Activated T-cell treated with anti-CD3 and anti-CD28 coated beads, Interleukin-2, amount 50 U/mL, for 72 hours (primary cell): ENCODE measurements around the gene SEC14L6. TPM values are rescaled to one million over a fixed set of nuclear protein-coding genes. Genes with fewer than 3 reads are reported as not detected.
"Not testable (repeated sequence)": the region's sequence is repeated elsewhere in the genome, so short reads cannot be mapped to it uniquely, and the experiment has no call there.

Experiments
- ATAC-seq, 2 donors: fragments of 150-1000 bp; cut with Tn5 transposase; replicated peaks in 1 of 2; 2 replicates each; pipeline ENCODE4 v1.10.0; 2021; ENCODE audit warnings: moderate library complexity in 2 of 2, mild to moderate bottlenecking in 1 of 2
- DNase-seq, 2 donors: peaks; one replicate each; pipeline ENCODE4 v3.0.0; 2021 to 2022; ENCODE audit warnings: mixed read lengths in 1 of 2
- H3K27ac Mint-ChIP-seq: one replicate; pipeline ENCODE4 v1.8.0; 2022; ENCODE audit warnings: mild to moderate bottlenecking, moderate library complexity, mixed read lengths
- H3K27me3 Mint-ChIP-seq: one replicate; pipeline ENCODE4 v1.8.0; 2022; ENCODE audit warnings: low read depth, mixed read lengths
- H3K36me3 Mint-ChIP-seq, 2 donors: one replicate each; pipeline ENCODE4 v1.8.0; 2022; ENCODE audit warnings: mixed read lengths in 2 of 2, mild to moderate bottlenecking in 1 of 2; ENCODE audit not compliant: insufficient read depth in 2 of 2
- H3K4me1 Mint-ChIP-seq: one replicate; pipeline ENCODE4 v1.8.0; 2022; ENCODE audit warnings: low read depth, mixed read lengths
- H3K4me3 Mint-ChIP-seq, 2 donors: one replicate each; pipeline ENCODE4 v1.8.0; 2022; ENCODE audit warnings: mild to moderate bottlenecking in 2 of 2, mixed read lengths in 2 of 2, moderate library complexity in 2 of 2
- H3K9me3 Mint-ChIP-seq, 2 donors: one replicate each; pipeline ENCODE4 v1.8.0; 2022; ENCODE audit warnings: mixed read lengths in 2 of 2
- total RNA-seq, 2 donors: library from RNA; stranded (reverse); gene quantifications; one replicate each; pipeline ENCODE4 v1.2.3, GENCODE V29; 2022

SEC14L6 gene
- total RNA-seq, 2 donors from 2014 or later, result not detected

- Mint-ChIP-seq H3K9me3 (no peaks in the 10 kb centered on the region), H3K36me3 (peaks cover 2 to 4% of the 10 kb centered on the region in 2 donors), H3K27ac (no peak within 1 kb of the TSS), H3K27me3 (no peaks in the 10 kb centered on the region), H3K4me3 (no peak within 1 kb of the TSS), H3K4me1 (no peaks in the 10 kb centered on the region)
- DNase-seq, result no peak
- no peak for ATAC-seq
These were observed 27.8 kb upstream of the SEC14L6 start, which contains the start of gene GAL3ST1 for GRCh38 chr22:30574095-30574981. Gene GAL3ST1, minus strand, starts transcription at chr22:30574665. Its CDS starts 17,273 bp downstream, at chr22:30557392.

DNA sequence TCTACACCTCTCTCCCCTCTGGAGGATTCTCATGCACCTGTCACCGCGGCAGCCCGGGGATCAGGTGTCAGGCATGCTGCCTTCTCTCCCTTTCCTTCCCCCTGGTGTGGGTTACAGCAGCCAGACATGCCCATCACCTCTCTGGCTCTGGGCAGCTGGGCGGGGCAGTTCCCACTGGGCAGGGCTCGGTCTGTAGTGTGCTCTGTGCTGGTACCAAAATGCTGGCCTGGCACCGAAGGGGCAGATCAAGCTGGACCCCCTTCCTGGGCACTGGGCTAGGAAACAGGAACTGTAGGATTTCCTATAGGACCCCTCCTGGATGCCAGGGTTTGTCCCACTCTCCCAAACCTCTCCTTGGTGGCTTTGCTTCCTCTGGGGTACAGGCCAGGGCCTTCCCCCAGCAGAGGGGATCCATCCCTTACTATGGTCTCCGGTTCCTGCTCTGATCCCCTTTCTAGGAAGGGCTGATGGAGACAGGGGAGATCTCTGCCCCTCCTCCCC is 27.1 kb upstream of the SEC14L6 start:
- H3K9me3 Mint-ChIP-seq, result no peaks in the 10 kb centered on the region
- H3K4me1 Mint-ChIP-seq, result no peaks in the 10 kb centered on the region
- no peak overlapping the region for H3K4me3 Mint-ChIP-seq
- ATAC-seq (no peak), DNase-seq (no peak)
- peaks cover 0 to 2% of the 10 kb centered on the region in 2 donors for H3K36me3 Mint-ChIP-seq
- H3K27ac Mint-ChIP-seq, result no peak overlapping the region
- no peaks in the 10 kb centered on the region for H3K27me3 Mint-ChIP-seq

GRCh38 chr22:30572840-30573593 is 26.5 kb upstream of the SEC14L6 start:
- no peaks in the 10 kb centered on the region for H3K27me3 Mint-ChIP-seq
- no peak overlapping the region for H3K27ac Mint-ChIP-seq
- no peaks in the 10 kb centered on the region for H3K9me3 Mint-ChIP-seq
- DNase-seq (no peak), ATAC-seq (no peak)
- H3K4me3 Mint-ChIP-seq, result no peak overlapping the region
- peaks cover 0 to 2% of the 10 kb centered on the region in 2 donors for H3K36me3 Mint-ChIP-seq
- no peaks in the 10 kb centered on the region for H3K4me1 Mint-ChIP-seq

GRCh38 chr22:30572210-30572609 is 25.7 kb upstream of the SEC14L6 start:
- H3K27me3 Mint-ChIP-seq, result no peaks in the 10 kb centered on the region
- H3K4me3 Mint-ChIP-seq, result no peak overlapping the region
- H3K27ac Mint-ChIP-seq, result no peak overlapping the region
- no peaks in the 10 kb centered on the region for H3K9me3 Mint-ChIP-seq
- H3K36me3 Mint-ChIP-seq, result peaks cover 0 to 2% of the 10 kb centered on the region in 2 donors
- no peak for ATAC-seq
- no peaks in the 10 kb centered on the region for H3K4me1 Mint-ChIP-seq
- DNase-seq, result no peak

- no peak overlapping the region for H3K27ac Mint-ChIP-seq
- H3K4me3 Mint-ChIP-seq, result no peak overlapping the region
- DNase-seq, result no peak
- H3K36me3 Mint-ChIP-seq, result no peaks in the 10 kb centered on the region
- no peaks in the 10 kb centered on the region for H3K9me3 Mint-ChIP-seq
- H3K27me3 Mint-ChIP-seq, result no peaks in the 10 kb centered on the region
- ATAC-seq, result no peak
- H3K4me1 Mint-ChIP-seq, result no peaks in the 10 kb centered on the region
These were observed 23.2 kb upstream of the SEC14L6 start for GRCh38 chr22:30569674-30570202.

GRCh38 chr22:30568137-30568805 is 21.7 kb upstream of the SEC14L6 start:
- H3K27me3 Mint-ChIP-seq, result no peaks in the 10 kb centered on the region
- no peaks in the 10 kb centered on the region for H3K4me1 Mint-ChIP-seq
- H3K4me3 Mint-ChIP-seq, result no peak overlapping the region
- H3K27ac Mint-ChIP-seq, result no peak overlapping the region
- no peak for DNase-seq
- no peak for ATAC-seq
- H3K36me3 Mint-ChIP-seq, result no peaks in the 10 kb centered on the region
- H3K9me3 Mint-ChIP-seq, result no peaks in the 10 kb centered on the region

- not testable (repeated sequence) for DNase-seq, H3K27me3 Mint-ChIP-seq, H3K4me1 Mint-ChIP-seq, H3K36me3 Mint-ChIP-seq, H3K9me3 Mint-ChIP-seq, ATAC-seq, H3K27ac Mint-ChIP-seq, H3K4me3 Mint-ChIP-seq
These were observed 20.7 kb upstream of the SEC14L6 start for GRCh38 chr22:30567277-30567676.

DNA sequence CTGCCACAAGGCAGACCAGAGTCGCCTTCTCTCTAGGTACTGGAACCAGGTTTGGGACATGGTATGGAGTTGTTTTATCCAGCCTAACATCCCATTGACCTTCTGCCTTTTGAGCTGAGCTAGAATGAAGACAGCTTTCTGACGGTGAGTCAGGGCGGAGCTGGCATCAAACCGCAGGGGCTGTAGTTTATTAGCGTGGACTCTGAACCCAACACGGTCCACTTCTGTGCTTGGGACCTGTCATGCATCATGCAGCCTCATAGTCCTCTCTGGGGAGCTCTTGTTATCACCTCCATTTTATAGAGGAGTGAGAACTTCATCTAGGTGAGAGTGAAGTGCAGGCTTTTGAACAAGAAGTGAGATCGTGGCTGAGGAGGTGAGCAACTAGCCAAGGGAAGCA is 19.6 kb upstream of the SEC14L6 start:
- no peaks in the 10 kb centered on the region for H3K27me3 Mint-ChIP-seq
- H3K9me3 Mint-ChIP-seq, result no peaks in the 10 kb centered on the region
- H3K36me3 Mint-ChIP-seq, result no peaks in the 10 kb centered on the region
- H3K4me1 Mint-ChIP-seq, result no peaks in the 10 kb centered on the region
- no peak for DNase-seq
- H3K27ac Mint-ChIP-seq, result no peak overlapping the region
- H3K4me3 Mint-ChIP-seq, result no peak overlapping the region
- no peak for ATAC-seq

DNA sequence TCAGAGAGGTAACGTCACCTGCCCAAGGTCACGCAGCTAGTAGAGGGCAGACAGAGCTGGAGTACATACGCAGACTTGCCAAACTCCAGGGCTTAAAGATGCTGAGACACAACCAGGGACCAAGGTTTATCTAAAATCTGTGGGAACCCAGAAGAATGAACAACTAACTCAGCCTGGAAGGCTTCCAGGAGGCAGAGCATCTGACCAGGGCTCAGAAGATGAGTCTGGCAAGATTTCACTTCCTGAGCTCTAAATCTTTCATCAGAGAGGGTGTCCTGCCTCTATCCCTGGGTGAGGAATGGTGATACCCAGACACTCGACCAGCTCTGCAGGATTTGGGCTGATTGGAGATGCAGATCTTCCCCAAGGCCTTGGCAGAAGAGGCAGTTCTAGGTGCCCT is 18.8 kb upstream of the SEC14L6 start:
- Mint-ChIP-seq H3K9me3 (no peaks in the 10 kb centered on the region), H3K27me3 (no peaks in the 10 kb centered on the region), H3K4me1 (no peaks in the 10 kb centered on the region), H3K36me3 (no peaks in the 10 kb centered on the region), H3K4me3 (no peak overlapping the region), H3K27ac (no peak overlapping the region)
- ATAC-seq (no peak), DNase-seq (no peak)

GRCh38 chr22:30564761-30565119 is 18.2 kb upstream of the SEC14L6 start:
- H3K27ac Mint-ChIP-seq, result no peak overlapping the region
- no peaks in the 10 kb centered on the region for H3K4me1 Mint-ChIP-seq
- H3K9me3 Mint-ChIP-seq, result no peaks in the 10 kb centered on the region
- DNase-seq (no peak), ATAC-seq (no peak)
- H3K4me3 Mint-ChIP-seq, result no peak overlapping the region
- no peaks in the 10 kb centered on the region for H3K27me3 Mint-ChIP-seq
- no peaks in the 10 kb centered on the region for H3K36me3 Mint-ChIP-seq

GRCh38 chr22:30564045-30564760 is 17.7 kb upstream of the SEC14L6 start:
- no peak overlapping the region for H3K4me3 Mint-ChIP-seq
- no peaks in the 10 kb centered on the region for H3K36me3 Mint-ChIP-seq
- H3K9me3 Mint-ChIP-seq, result no peaks in the 10 kb centered on the region
- no peaks in the 10 kb centered on the region for H3K27me3 Mint-ChIP-seq
- H3K27ac Mint-ChIP-seq, result no peak overlapping the region
- no peaks in the 10 kb centered on the region for H3K4me1 Mint-ChIP-seq
- no peak for ATAC-seq
- no peak for DNase-seq

- H3K4me3 Mint-ChIP-seq, result no peak overlapping the region
- DNase-seq (no peak), ATAC-seq (no peak)
- no peaks in the 10 kb centered on the region for H3K9me3 Mint-ChIP-seq
- no peaks in the 10 kb centered on the region for H3K36me3 Mint-ChIP-seq
- H3K4me1 Mint-ChIP-seq, result no peaks in the 10 kb centered on the region
- H3K27me3 Mint-ChIP-seq, result no peaks in the 10 kb centered on the region
- H3K27ac Mint-ChIP-seq, result no peak overlapping the region
These were observed 15.8 kb upstream of the SEC14L6 start for GRCh38 chr22:30562366-30562765.
